CD4-positive, CD25-positive, alpha-beta regulatory T cell (primary cell): Measurements from ENCODE around the gene RTEL1. TPM values are rescaled to one million over a fixed set of nuclear protein-coding genes. Genes with fewer than 3 reads are reported as not detected.
A peak's percentile ranks its signal among the peaks of the same experiment; 100 is the strongest.

Experiments
- ATAC-seq, 2 donors: fragments of 150-1000 bp; cut with Tn5 transposase; one replicate each; pipeline ENCODE4 v1.10.0; 2021; ENCODE audit warnings: low read depth in 2 of 2, moderate number of reproducible peaks in 2 of 2, moderate library complexity in 1 of 2
- DNase-seq, 3 donors: peaks; one replicate each; pipeline versions ENCODE4 v3.0.0 to v3.0.0-alpha.2; 2012 to 2022; ENCODE audit warnings: mixed read lengths in 1 of 3
- H3K27ac ChIP-seq: one replicate; pipeline ENCODE4 v1.7.0; 2013; ENCODE audit warnings: mild to moderate bottlenecking, low read length; ENCODE audit not compliant: insufficient read depth, poor library complexity, severe bottlenecking
- H3K27me3 ChIP-seq: one replicate; pipeline ENCODE4 v1.7.0; 2013; ENCODE audit warnings: low read length; ENCODE audit not compliant: control insufficient read depth, insufficient read depth
- H3K36me3 ChIP-seq: one replicate; pipeline ENCODE4 v1.7.0; 2013; ENCODE audit warnings: mild to moderate bottlenecking, low read length, moderate library complexity; ENCODE audit not compliant: control insufficient read depth, insufficient read depth
- H3K4me1 ChIP-seq: 2 replicates; pipeline ENCODE4 v1.7.0; 2013; ENCODE audit warnings: mild to moderate bottlenecking, low read length; ENCODE audit not compliant: insufficient read depth, control insufficient read depth, poor library complexity, severe bottlenecking
- H3K4me3 ChIP-seq: one replicate; pipeline ENCODE4 v1.7.0; 2013; ENCODE audit warnings: low read depth, mild to moderate bottlenecking, low read length, moderate library complexity
- H3K9me3 ChIP-seq, 2 experiments: 1 replicate in 1 of 2; 2 replicates in 1 of 2; pipeline ENCODE4 v1.7.0; 2013; ENCODE audit warnings: low read length in 2 of 2, mild to moderate bottlenecking in 1 of 2, moderate library complexity in 1 of 2; ENCODE audit not compliant: control insufficient read depth in 2 of 2
- H3K27ac Mint-ChIP-seq, 3 donors: one replicate each; pipeline ENCODE4 v1.8.0; 2020 to 2022; ENCODE audit warnings: mild to moderate bottlenecking in 3 of 3, mixed read lengths in 3 of 3, moderate library complexity in 2 of 3
- H3K27me3 Mint-ChIP-seq: one replicate; pipeline ENCODE4 v1.8.0; 2022; ENCODE audit warnings: mild to moderate bottlenecking, mixed read lengths
- H3K36me3 Mint-ChIP-seq: one replicate; pipeline ENCODE4 v1.8.0; 2020; ENCODE audit warnings: mixed read lengths
- H3K4me1 Mint-ChIP-seq, 4 donors: one replicate each; pipeline ENCODE4 v1.8.0; 2020 to 2022; ENCODE audit warnings: mixed read lengths in 4 of 4, mild to moderate bottlenecking in 1 of 4
- H3K4me3 Mint-ChIP-seq, 4 donors: one replicate each; pipeline ENCODE4 v1.8.0; 2020 to 2022; ENCODE audit warnings: mild to moderate bottlenecking in 4 of 4, mixed read lengths in 4 of 4, moderate library complexity in 3 of 4
- H3K9me3 Mint-ChIP-seq, 7 donors: one replicate each; pipeline ENCODE4 v1.8.0; 2020 to 2022; ENCODE audit warnings: mixed read lengths in 7 of 7, mild to moderate bottlenecking in 3 of 7, moderate library complexity in 2 of 7
- polyA plus RNA-seq, 4 donors: library from polyadenylated mRNA; unstranded; fragments of 300-500 nt; fragmentation: Illumina TruSeq; gene quantifications; one replicate each; pipeline ENCODE4 v1.2.3, GENCODE V29; 2021
- total RNA-seq: library from RNA; stranded (reverse); gene quantifications from one replicate; pipeline ENCODE4 v1.2.3, GENCODE V29; 2022

Gene RTEL1
- total and polyA plus RNA-seq, 5 donors from 2014 or later, result 1.8 to 38.3 (median 2.8) TPM

GRCh38 chr20:63661959-63662812 lies 4.1 kb downstream of the RTEL1 start:
- Histone ChIP-seq H3K36me3 (peaks cover 12% of the 10 kb centered on the region), H3K4me3 (no peak overlapping the region), H3K4me1 (peaks cover 17% of the 10 kb centered on the region), H3K27ac (no peak overlapping the region), H3K9me3 (no peaks in the 10 kb centered on the region), H3K27me3 (no peaks in the 10 kb centered on the region)
- Mint-ChIP-seq H3K4me1 (peaks cover 3 to 27% (median 13%) of the 10 kb centered on the region in 4 donors), H3K27ac (no peak overlapping the region), H3K9me3 (no peaks in the 10 kb centered on the region), H3K27me3 (no peaks in the 10 kb centered on the region), H3K4me3 (peak overlapping the region in 2 of 4 donors; percentile 29 to 51), H3K36me3 (peaks cover 12% of the 10 kb centered on the region)
- ATAC-seq (no peak), DNase-seq (no peak)

- Mint-ChIP-seq H3K36me3 (peaks cover 12% of the 10 kb centered on the region), H3K4me1 (peaks cover 3 to 25% (median 13%) of the 10 kb centered on the region in 4 donors), H3K27me3 (no peaks in the 10 kb centered on the region), H3K27ac (no peak overlapping the region), H3K9me3 (no peaks in the 10 kb centered on the region), H3K4me3 (peak overlapping the region in 1 of 4 donors; percentile 29)
- Histone ChIP-seq H3K27me3 (no peaks in the 10 kb centered on the region), H3K36me3 (peaks cover 17% of the 10 kb centered on the region), H3K4me3 (no peak overlapping the region), H3K27ac (no peak overlapping the region), H3K9me3 (no peaks in the 10 kb centered on the region), H3K4me1 (peaks cover 13% of the 10 kb centered on the region)
- no peak for ATAC-seq
- DNase-seq, result no peak
Observed at GRCh38 chr20:63662813-63663189, 4.7 kb downstream of the RTEL1 start.

GRCh38 chr20:63663332-63664066 lies 5.4 kb downstream of the RTEL1 start:
- no peak overlapping the region for H3K27ac ChIP-seq
- H3K36me3 ChIP-seq, result peaks cover 22% of the 10 kb centered on the region
- H3K4me3 ChIP-seq, result no peak overlapping the region
- peak overlapping the region in 2 of 4 donors; percentile 38 for H3K4me3 Mint-ChIP-seq
- DNase-seq, result no peak
- peaks cover 17% of the 10 kb centered on the region for H3K36me3 Mint-ChIP-seq
- no peak overlapping the region for H3K27ac Mint-ChIP-seq
- H3K4me1 Mint-ChIP-seq, result peaks cover 2 to 18% (median 6%) of the 10 kb centered on the region in 4 donors
- H3K27me3 ChIP-seq, result no peaks in the 10 kb centered on the region
- H3K27me3 Mint-ChIP-seq, result no peaks in the 10 kb centered on the region
- ATAC-seq, result no peak
- peaks cover 11% of the 10 kb centered on the region for H3K4me1 ChIP-seq
- no peaks in the 10 kb centered on the region for H3K9me3 Mint-ChIP-seq
- no peaks in the 10 kb centered on the region for H3K9me3 ChIP-seq

GRCh38 chr20:63664143-63664851 lies 6.2 kb downstream of the RTEL1 start:
- Histone ChIP-seq H3K4me1 (peaks cover 3% of the 10 kb centered on the region), H3K27ac (no peak overlapping the region), H3K9me3 (no peaks in the 10 kb centered on the region), H3K36me3 (peaks cover 25% of the 10 kb centered on the region), H3K4me3 (no peak overlapping the region), H3K27me3 (no peaks in the 10 kb centered on the region)
- H3K9me3 Mint-ChIP-seq, result no peaks in the 10 kb centered on the region
- H3K4me1 Mint-ChIP-seq, result peaks cover 0 to 10% (median 5%) of the 10 kb centered on the region in 4 donors
- H3K27me3 Mint-ChIP-seq, result no peaks in the 10 kb centered on the region
- H3K36me3 Mint-ChIP-seq, result peaks cover 23% of the 10 kb centered on the region
- no peak for ATAC-seq
- no peak for DNase-seq
- no peak overlapping the region for H3K27ac Mint-ChIP-seq
- peak overlapping the region in 1 of 4 donors; percentile 69 for H3K4me3 Mint-ChIP-seq

- ATAC-seq, result no peak
- Mint-ChIP-seq H3K9me3 (no peaks in the 10 kb centered on the region), H3K36me3 (peaks cover 24% of the 10 kb centered on the region), H3K4me3 (no peak overlapping the region), H3K27ac (no peak overlapping the region), H3K4me1 (peaks cover 0 to 3% (median 2%) of the 10 kb centered on the region in 4 donors), H3K27me3 (no peaks in the 10 kb centered on the region)
- no peaks in the 10 kb centered on the region for H3K4me1 ChIP-seq
- no peak overlapping the region for H3K4me3 ChIP-seq
- peaks cover 25% of the 10 kb centered on the region for H3K36me3 ChIP-seq
- no peaks in the 10 kb centered on the region for H3K9me3 ChIP-seq
- no peak overlapping the region for H3K27ac ChIP-seq
- no peak for DNase-seq
- H3K27me3 ChIP-seq, result no peaks in the 10 kb centered on the region
Observed at GRCh38 chr20:63664861-63665594, 6.9 kb downstream of the RTEL1 start.

- no peak overlapping the region for H3K4me3 ChIP-seq
- peaks cover 25% of the 10 kb centered on the region for H3K36me3 ChIP-seq
- Mint-ChIP-seq H3K4me1 (peaks cover 0 to 2% (median 0%) of the 10 kb centered on the region in 4 donors), H3K4me3 (no peak overlapping the region), H3K27me3 (no peaks in the 10 kb centered on the region), H3K9me3 (no peaks in the 10 kb centered on the region), H3K36me3 (peaks cover 20% of the 10 kb centered on the region), H3K27ac (no peak overlapping the region)
- no peaks in the 10 kb centered on the region for H3K4me1 ChIP-seq
- DNase-seq, result no peak
- no peaks in the 10 kb centered on the region for H3K9me3 ChIP-seq
- no peaks in the 10 kb centered on the region for H3K27me3 ChIP-seq
- H3K27ac ChIP-seq, result no peak overlapping the region
- no peak for ATAC-seq
Observed at GRCh38 chr20:63665708-63666107, 7.6 kb downstream of the RTEL1 start.

- ATAC-seq (no peak), DNase-seq (no peak)
- peaks cover 0 to 1% (median 0%) of the 10 kb centered on the region in 7 donors for H3K9me3 Mint-ChIP-seq
- Histone ChIP-seq H3K27ac (no peak overlapping the region), H3K9me3 (no peaks in the 10 kb centered on the region), H3K4me1 (no peaks in the 10 kb centered on the region), H3K36me3 (peaks cover 23% of the 10 kb centered on the region), H3K27me3 (no peaks in the 10 kb centered on the region), H3K4me3 (no peak overlapping the region)
- peak overlapping the region in 1 of 4 donors; percentile 12 for H3K4me3 Mint-ChIP-seq
- peaks cover 19% of the 10 kb centered on the region for H3K36me3 Mint-ChIP-seq
- no peaks in the 10 kb centered on the region for H3K27me3 Mint-ChIP-seq
- H3K27ac Mint-ChIP-seq, result no peak overlapping the region
- H3K4me1 Mint-ChIP-seq, result no peaks in the 10 kb centered on the region
Observed at GRCh38 chr20:63667858-63668257, 9.7 kb downstream of the RTEL1 start.
